Panc1 (cell line): ENCODE data around the gene DZIP3.

Source experiments
- CTCF ChIP-seq: fragments of 450-650 bp; IDR thresholded peaks from 2 replicates; pipeline ENCODE4 v1.5.1; 2017; ENCODE audit warnings: mild to moderate bottlenecking
- POLR2AphosphoS5 ChIP-seq: IDR thresholded peaks from 2 replicates; pipeline ENCODE4 v1.6.1; 2012; ENCODE audit warnings: mild to moderate bottlenecking, low read depth, low read length, moderate library complexity
- REST ChIP-seq, 2 experiments: IDR thresholded peaks; 2 replicates each; pipeline ENCODE4 v1.6.1; 2011 to 2012; ENCODE audit warnings: low read depth in 2 of 2, control low read depth in 1 of 2, low read length in 1 of 2, mild to moderate bottlenecking in 1 of 2, moderate library complexity in 1 of 2; ENCODE audit not compliant: insufficient read depth in 1 of 2
- SIN3A ChIP-seq: IDR thresholded peaks from 2 replicates; pipeline ENCODE4 v1.6.1; 2012; ENCODE audit warnings: low read depth, mild to moderate bottlenecking, low read length, moderate library complexity, borderline replicate concordance; ENCODE audit not compliant: insufficient read depth
- TCF7L2 ChIP-seq: IDR thresholded peaks from 2 replicates; pipeline ENCODE4 v1.6.1; 2011; ENCODE audit warnings: mild to moderate bottlenecking, low read depth, low read length, inconsistent platforms

- TF ChIP-seq CTCF (peak; percentile 57; the same call in 1 of the 2 replicates), POLR2AphosphoS5 (no peak), REST (IDR thresholded peaks at IDR 0.05; ENCODE audit: insufficient read depth in 1 of 2, low read depth in 2 of 2, low read length in 1 of 2) (no peak), TCF7L2 (no peak), SIN3A (no peak)
These were observed 37.0 kb upstream of the DZIP3 start for GRCh38 chr3:108552267-108553159.
